Endothelial cell (in vitro differentiated cells): ENCODE measurements around the gene KCNQ1. TPM values are rescaled to one million over a fixed set of nuclear protein-coding genes. Genes with fewer than 3 reads are reported as not detected.

Source experiments
- DNase-seq: peaks from one replicate; pipeline ENCODE4 v3.0.0; 2021; ENCODE audit warnings: low spot score
- H3K27ac Mint-ChIP-seq: one replicate; pipeline ENCODE4 v1.8.0; 2021; ENCODE audit warnings: mixed read lengths, inconsistent platforms; ENCODE audit not compliant: unreplicated experiment
- H3K27me3 Mint-ChIP-seq: one replicate; pipeline ENCODE4 v1.8.0; 2021; ENCODE audit warnings: mild to moderate bottlenecking, moderate library complexity, mixed read lengths, inconsistent platforms; ENCODE audit not compliant: unreplicated experiment
- H3K36me3 Mint-ChIP-seq: one replicate; pipeline ENCODE4 v1.8.0; 2021; ENCODE audit warnings: mild to moderate bottlenecking, low read depth, mixed read lengths, inconsistent platforms; ENCODE audit not compliant: unreplicated experiment
- H3K4me1 Mint-ChIP-seq: one replicate; pipeline ENCODE4 v1.8.0; 2021; ENCODE audit warnings: mild to moderate bottlenecking, mixed read lengths, inconsistent platforms; ENCODE audit not compliant: unreplicated experiment
- H3K4me3 Mint-ChIP-seq: one replicate; pipeline ENCODE4 v1.8.0; 2021; ENCODE audit warnings: mild to moderate bottlenecking, mixed read lengths, inconsistent platforms; ENCODE audit not compliant: unreplicated experiment
- H3K9me3 Mint-ChIP-seq: one replicate; pipeline ENCODE4 v1.8.0; 2021; ENCODE audit warnings: mixed read lengths, inconsistent platforms; ENCODE audit not compliant: unreplicated experiment
- total RNA-seq: library from RNA; stranded (reverse); fragmentation: NEBNext Ultra II Directional; extraction: Animal tissue kit (Norgen Biotek cat#: 25700); gene quantifications from one replicate; pipeline ENCODE4 v1.2.1, GENCODE V29; 2021; ENCODE audit not compliant: unreplicated experiment
- TF ChIP-seq, protein P1 (sequence below): fragments of 200-600 bp; sonication (generic); IDR thresholded peaks from one replicate; pipeline ENCODE4 v1.5.0; 2021; ENCODE audit warnings: antibody characterized with exemption; ENCODE audit not compliant: unreplicated experiment

KCNQ1 gene
- total RNA-seq, 1 donor from 2014 or later: 35.3 TPM

- Mint-ChIP-seq H3K27me3 (peaks cover 10% of the 10 kb centered on the region), H3K4me3 (peak overlapping the region; percentile 37), H3K36me3 (peaks cover 4% of the 10 kb centered on the region), H3K4me1 (peaks cover 24% of the 10 kb centered on the region), H3K9me3 (no peaks in the 10 kb centered on the region), H3K27ac (peak overlapping the region; percentile 9)
- TF ChIP-seq, protein P1, sequence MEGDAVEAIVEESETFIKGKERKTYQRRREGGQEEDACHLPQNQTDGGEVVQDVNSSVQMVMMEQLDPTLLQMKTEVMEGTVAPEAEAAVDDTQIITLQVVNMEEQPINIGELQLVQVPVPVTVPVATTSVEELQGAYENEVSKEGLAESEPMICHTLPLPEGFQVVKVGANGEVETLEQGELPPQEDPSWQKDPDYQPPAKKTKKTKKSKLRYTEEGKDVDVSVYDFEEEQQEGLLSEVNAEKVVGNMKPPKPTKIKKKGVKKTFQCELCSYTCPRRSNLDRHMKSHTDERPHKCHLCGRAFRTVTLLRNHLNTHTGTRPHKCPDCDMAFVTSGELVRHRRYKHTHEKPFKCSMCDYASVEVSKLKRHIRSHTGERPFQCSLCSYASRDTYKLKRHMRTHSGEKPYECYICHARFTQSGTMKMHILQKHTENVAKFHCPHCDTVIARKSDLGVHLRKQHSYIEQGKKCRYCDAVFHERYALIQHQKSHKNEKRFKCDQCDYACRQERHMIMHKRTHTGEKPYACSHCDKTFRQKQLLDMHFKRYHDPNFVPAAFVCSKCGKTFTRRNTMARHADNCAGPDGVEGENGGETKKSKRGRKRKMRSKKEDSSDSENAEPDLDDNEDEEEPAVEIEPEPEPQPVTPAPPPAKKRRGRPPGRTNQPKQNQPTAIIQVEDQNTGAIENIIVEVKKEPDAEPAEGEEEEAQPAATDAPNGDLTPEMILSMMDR: no peak
- DNase-seq: no peak
Observed at GRCh38 chr11:2898366-2899079, 453.7 kb downstream of the KCNQ1 start.

Other genes starting within 250 kb of the KCNQ1 start
- gene ASCL2, start 174.4 kb upstream of the KCNQ1 start, total RNA-seq: not detected
- gene C11orf21, start 143.1 kb upstream of the KCNQ1 start, total RNA-seq: 0.13 TPM
- 0.23 TPM for gene TSPAN32, start 143.0 kb upstream of the KCNQ1 start, total RNA-seq
- 424 TPM for gene CD81, start 67.7 kb upstream of the KCNQ1 start, total RNA-seq
- 48.4 TPM for gene TSSC4, start 44.3 kb upstream of the KCNQ1 start, total RNA-seq
- gene TRPM5, start 494 bp upstream of the KCNQ1 start, total RNA-seq: 0.38 TPM